ENCODE results near the gene DDR1.

Gene DDR1

GRCh38 chr6:30840935-30841643 lies 43.2 kb upstream of the DDR1 start:
- DNase-seq, result no peak
- Histone ChIP-seq H3K36me3 (ENCODE audit: control insufficient read depth, insufficient read depth, low read length) (no peaks in the 10 kb centered on the region), H3K4me3 (ENCODE audit: insufficient read depth, low read depth, low read length, poor library complexity, severe bottlenecking) (no peak overlapping the region), H3K9me3 (ENCODE audit: control insufficient read depth, low read length) (no peaks in the 10 kb centered on the region), H3K27me3 (replicated peaks; ENCODE audit: control insufficient read depth, insufficient read depth, low read length, poor library complexity, severe bottlenecking) (no peaks in the 10 kb centered on the region), H3K4me1 (ENCODE audit: control insufficient read depth, insufficient read depth, low read length, poor library complexity, severe bottlenecking) (peaks cover 4% of the 10 kb centered on the region), H3K27ac (ENCODE audit: insufficient read depth, low read length, poor library complexity, severe bottlenecking) (no peak overlapping the region)

GRCh38 chr6:30841644-30842504 lies 42.4 kb upstream of the DDR1 start:
- Histone ChIP-seq H3K4me3 (ENCODE audit: insufficient read depth, low read depth, low read length, poor library complexity, severe bottlenecking) (no peak overlapping the region), H3K36me3 (ENCODE audit: control insufficient read depth, insufficient read depth, low read length) (no peaks in the 10 kb centered on the region), H3K9me3 (ENCODE audit: control insufficient read depth, low read length) (no peaks in the 10 kb centered on the region), H3K27ac (ENCODE audit: insufficient read depth, low read length, poor library complexity, severe bottlenecking) (no peak overlapping the region), H3K27me3 (replicated peaks; ENCODE audit: control insufficient read depth, insufficient read depth, low read length, poor library complexity, severe bottlenecking) (no peaks in the 10 kb centered on the region), H3K4me1 (ENCODE audit: control insufficient read depth, insufficient read depth, low read length, poor library complexity, severe bottlenecking) (peaks cover 4% of the 10 kb centered on the region)
- no peak for DNase-seq

GRCh38 chr6:30842754-30843610 lies 41.3 kb upstream of the DDR1 start:
- Histone ChIP-seq H3K27ac (ENCODE audit: insufficient read depth, low read length, poor library complexity, severe bottlenecking) (no peak overlapping the region), H3K9me3 (ENCODE audit: control insufficient read depth, low read length) (no peaks in the 10 kb centered on the region), H3K4me1 (ENCODE audit: control insufficient read depth, insufficient read depth, low read length, poor library complexity, severe bottlenecking) (peaks cover 4% of the 10 kb centered on the region), H3K27me3 (replicated peaks; ENCODE audit: control insufficient read depth, insufficient read depth, low read length, poor library complexity, severe bottlenecking) (no peaks in the 10 kb centered on the region), H3K36me3 (ENCODE audit: control insufficient read depth, insufficient read depth, low read length) (no peaks in the 10 kb centered on the region), H3K4me3 (ENCODE audit: insufficient read depth, low read depth, low read length, poor library complexity, severe bottlenecking) (no peak overlapping the region)
- DNase-seq, result no peak

GRCh38 chr6:30843611-30843998 lies 40.7 kb upstream of the DDR1 start:
- Histone ChIP-seq H3K4me3 (ENCODE audit: insufficient read depth, low read depth, low read length, poor library complexity, severe bottlenecking) (no peak overlapping the region), H3K27me3 (replicated peaks; ENCODE audit: control insufficient read depth, insufficient read depth, low read length, poor library complexity, severe bottlenecking) (no peaks in the 10 kb centered on the region), H3K27ac (ENCODE audit: insufficient read depth, low read length, poor library complexity, severe bottlenecking) (no peak overlapping the region), H3K4me1 (ENCODE audit: control insufficient read depth, insufficient read depth, low read length, poor library complexity, severe bottlenecking) (peaks cover 4% of the 10 kb centered on the region), H3K36me3 (ENCODE audit: control insufficient read depth, insufficient read depth, low read length) (no peaks in the 10 kb centered on the region), H3K9me3 (ENCODE audit: control insufficient read depth, low read length) (no peaks in the 10 kb centered on the region)
- DNase-seq, result no peak

GRCh38 chr6:30844118-30844535 lies 40.2 kb upstream of the DDR1 start:
- Histone ChIP-seq H3K9me3 (ENCODE audit: control insufficient read depth, low read length) (no peaks in the 10 kb centered on the region), H3K27ac (ENCODE audit: insufficient read depth, low read length, poor library complexity, severe bottlenecking) (no peak overlapping the region), H3K4me1 (ENCODE audit: control insufficient read depth, insufficient read depth, low read length, poor library complexity, severe bottlenecking) (peaks cover 4% of the 10 kb centered on the region), H3K27me3 (replicated peaks; ENCODE audit: control insufficient read depth, insufficient read depth, low read length, poor library complexity, severe bottlenecking) (no peaks in the 10 kb centered on the region), H3K4me3 (ENCODE audit: insufficient read depth, low read depth, low read length, poor library complexity, severe bottlenecking) (no peak overlapping the region), H3K36me3 (ENCODE audit: control insufficient read depth, insufficient read depth, low read length) (no peaks in the 10 kb centered on the region)
- no peak for DNase-seq

GRCh38 chr6:30845183-30845582 lies 39.1 kb upstream of the DDR1 start:
- Histone ChIP-seq H3K36me3 (ENCODE audit: control insufficient read depth, insufficient read depth, low read length) (no peaks in the 10 kb centered on the region), H3K9me3 (ENCODE audit: control insufficient read depth, low read length) (no peaks in the 10 kb centered on the region), H3K4me1 (ENCODE audit: control insufficient read depth, insufficient read depth, low read length, poor library complexity, severe bottlenecking) (peaks cover 4% of the 10 kb centered on the region), H3K27me3 (replicated peaks; ENCODE audit: control insufficient read depth, insufficient read depth, low read length, poor library complexity, severe bottlenecking) (no peaks in the 10 kb centered on the region), H3K4me3 (ENCODE audit: insufficient read depth, low read depth, low read length, poor library complexity, severe bottlenecking) (no peak overlapping the region), H3K27ac (ENCODE audit: insufficient read depth, low read length, poor library complexity, severe bottlenecking) (no peak overlapping the region)
- DNase-seq, result no peak

- no peak overlapping the region for H3K27ac ChIP-seq (ENCODE audit: insufficient read depth, low read length, poor library complexity, severe bottlenecking)
Observed at GRCh38 chr6:30847421-30847970, 36.8 kb upstream of the DDR1 start.

GRCh38 chr6:30847971-30848436 lies 36.3 kb upstream of the DDR1 start:
- no peak overlapping the region for H3K27ac ChIP-seq (ENCODE audit: insufficient read depth, low read length, poor library complexity, severe bottlenecking)
- no peaks in the 10 kb centered on the region for H3K36me3 ChIP-seq (ENCODE audit: control insufficient read depth, insufficient read depth, low read length)
- H3K4me3 ChIP-seq (ENCODE audit: insufficient read depth, low read depth, low read length, poor library complexity, severe bottlenecking), result no peak overlapping the region
- H3K9me3 ChIP-seq (ENCODE audit: control insufficient read depth, low read length), result no peaks in the 10 kb centered on the region
- no peaks in the 10 kb centered on the region for H3K27me3 ChIP-seq (replicated peaks; ENCODE audit: control insufficient read depth, insufficient read depth, low read length, poor library complexity, severe bottlenecking)
- H3K4me1 ChIP-seq (ENCODE audit: control insufficient read depth, insufficient read depth, low read length, poor library complexity, severe bottlenecking), result peaks cover 4% of the 10 kb centered on the region
- DNase-seq, result no peak

More at GRCh38 chr6:30847421-30847970, 36.8 kb upstream of the DDR1 start:
- no peaks in the 10 kb centered on the region for H3K36me3 ChIP-seq (ENCODE audit: control insufficient read depth, insufficient read depth, low read length)
- no peaks in the 10 kb centered on the region for H3K9me3 ChIP-seq (ENCODE audit: control insufficient read depth, low read length)
- H3K4me1 ChIP-seq (ENCODE audit: control insufficient read depth, insufficient read depth, low read length, poor library complexity, severe bottlenecking), result peaks cover 4% of the 10 kb centered on the region
- no peaks in the 10 kb centered on the region for H3K27me3 ChIP-seq (replicated peaks; ENCODE audit: control insufficient read depth, insufficient read depth, low read length, poor library complexity, severe bottlenecking)
- H3K4me3 ChIP-seq (ENCODE audit: insufficient read depth, low read depth, low read length, poor library complexity, severe bottlenecking), result no peak overlapping the region
- DNase-seq, result no peak

- Histone ChIP-seq H3K27ac (ENCODE audit: insufficient read depth, low read length, poor library complexity, severe bottlenecking) (no peak overlapping the region), H3K4me1 (ENCODE audit: control insufficient read depth, insufficient read depth, low read length, poor library complexity, severe bottlenecking) (no peaks in the 10 kb centered on the region), H3K27me3 (replicated peaks; ENCODE audit: control insufficient read depth, insufficient read depth, low read length, poor library complexity, severe bottlenecking) (no peaks in the 10 kb centered on the region), H3K4me3 (ENCODE audit: insufficient read depth, low read depth, low read length, poor library complexity, severe bottlenecking) (no peak overlapping the region), H3K36me3 (ENCODE audit: control insufficient read depth, insufficient read depth, low read length) (no peaks in the 10 kb centered on the region), H3K9me3 (ENCODE audit: control insufficient read depth, low read length) (no peaks in the 10 kb centered on the region)
- no peak for DNase-seq
Observed at GRCh38 chr6:30849903-30850651, 34.2 kb upstream of the DDR1 start.

Measured in effector memory CD4-positive, alpha-beta T cell (primary cell).